HG03521 (cell line): Measurements from ENCODE around the gene LLCFC1.

Experiments
- ATAC-seq: cut with Tn5 transposase; IDR thresholded peaks from one replicate; pipeline ENCODE4 v1.9.1; 2021; ENCODE audit warnings: mild to moderate bottlenecking, moderate library complexity; ENCODE audit not compliant: unreplicated experiment

LLCFC1 gene

DNA sequence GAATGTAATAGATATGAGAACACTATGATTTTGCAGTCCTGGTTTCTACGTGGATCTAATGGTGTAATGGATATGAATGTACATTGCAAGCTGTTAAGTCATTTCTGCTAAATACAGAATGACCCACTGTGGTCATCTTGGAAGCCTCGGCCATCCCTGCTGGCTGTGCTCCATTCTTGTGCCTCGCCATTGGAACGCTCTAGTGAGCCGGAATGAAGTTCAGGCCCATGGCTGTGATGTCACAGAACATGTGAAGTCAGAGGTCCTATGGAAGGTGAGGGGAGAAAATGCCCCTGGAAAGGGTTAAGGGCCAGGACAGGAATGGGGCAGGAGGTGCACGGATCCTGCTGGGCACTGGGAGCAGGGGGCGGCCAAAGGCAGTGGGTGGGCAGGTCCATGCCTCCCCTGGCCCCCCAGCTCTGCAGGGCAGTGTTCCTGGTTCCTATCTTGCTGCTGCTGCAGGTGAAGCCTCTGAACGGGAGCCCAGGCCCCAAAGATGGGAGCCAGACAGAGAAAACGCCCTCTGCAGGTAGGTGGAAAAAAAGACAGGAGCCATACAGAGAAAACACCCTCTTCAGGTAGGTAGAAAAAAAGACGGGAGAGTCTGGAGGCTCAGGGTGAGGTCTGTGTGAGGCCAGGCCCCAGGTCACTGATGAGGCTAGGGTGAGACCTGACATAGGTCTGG is at the start of gene LLCFC1:
TSS of gene LLCFC1 (plus strand) at position 259 of the 685 bp plus-strand sequence. CDS start at position 397, 138 bp downstream.
- ATAC-seq: no peak

DNA sequence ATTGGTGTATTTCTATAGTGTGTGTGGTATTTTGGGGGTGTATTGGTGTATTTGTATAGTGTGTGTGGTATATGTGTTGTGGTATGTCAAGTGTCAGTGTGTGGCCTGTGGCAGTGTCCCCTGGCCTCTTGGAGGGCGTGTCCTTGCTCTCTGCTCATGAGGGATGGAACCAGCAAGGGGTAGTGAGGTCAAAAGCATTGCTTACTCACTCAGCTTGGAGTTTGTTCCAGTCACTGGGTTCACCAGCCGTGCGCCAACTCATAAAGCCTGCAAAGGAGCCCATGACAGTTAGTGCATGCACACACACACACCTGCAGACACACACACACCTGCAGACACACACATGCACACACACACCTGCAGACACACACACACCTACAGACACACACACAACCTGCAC is 49.5 kb upstream of the LLCFC1 start:
- ATAC-seq: no peak

DNA sequence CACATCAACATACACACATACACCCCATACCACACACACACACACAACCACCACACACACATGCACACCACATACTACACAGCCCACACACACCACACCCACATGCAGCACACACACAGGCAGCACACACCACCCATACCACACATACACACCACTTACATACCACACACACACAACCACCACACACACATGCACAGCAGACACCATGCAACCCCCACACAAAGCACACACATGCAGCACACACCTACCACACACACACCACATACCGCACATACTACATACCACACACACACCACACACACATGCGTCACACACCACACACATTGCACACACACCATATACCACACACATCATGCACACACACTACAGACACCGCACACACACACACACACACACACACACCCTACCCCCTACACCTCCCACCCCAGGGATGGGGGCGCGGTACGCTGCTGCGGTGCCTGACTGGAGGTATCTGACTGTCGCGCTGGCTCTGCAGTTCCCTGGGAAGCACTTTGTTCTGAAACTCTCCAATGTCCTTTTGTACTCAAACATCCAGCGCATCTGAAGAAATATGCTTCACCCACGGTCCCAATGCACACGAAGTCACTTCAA is 48.3 kb upstream of the LLCFC1 start:
- ATAC-seq: no peak

DNA sequence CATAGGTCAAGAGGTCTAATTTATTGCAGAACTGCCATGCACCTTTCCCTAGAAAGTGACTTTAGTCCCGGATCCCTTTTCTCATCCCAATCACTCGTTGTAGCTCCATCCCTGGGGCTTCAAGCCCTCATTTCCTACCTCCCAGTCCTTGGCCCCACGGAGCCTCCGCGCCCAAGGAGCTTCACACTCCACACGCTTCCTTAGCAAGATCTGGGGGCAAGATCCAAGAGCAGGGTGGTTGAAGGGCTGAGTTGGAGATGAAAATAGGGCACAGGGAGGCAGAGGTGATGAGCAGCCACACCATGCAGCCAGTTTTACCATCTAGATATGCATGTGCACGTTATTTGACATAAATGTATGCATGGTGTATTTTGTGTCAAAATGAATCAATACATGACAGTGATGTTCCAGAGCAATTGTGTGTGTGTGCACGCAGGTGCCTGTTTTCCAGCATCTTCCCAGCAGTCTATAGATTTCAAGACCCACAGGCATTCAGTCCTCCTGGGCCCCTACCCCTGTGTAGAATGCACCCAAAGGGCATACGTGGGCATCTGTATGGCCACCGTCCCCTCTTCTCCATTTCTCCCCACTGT is 47.7 kb upstream of the LLCFC1 start:
- no peak for ATAC-seq

DNA sequence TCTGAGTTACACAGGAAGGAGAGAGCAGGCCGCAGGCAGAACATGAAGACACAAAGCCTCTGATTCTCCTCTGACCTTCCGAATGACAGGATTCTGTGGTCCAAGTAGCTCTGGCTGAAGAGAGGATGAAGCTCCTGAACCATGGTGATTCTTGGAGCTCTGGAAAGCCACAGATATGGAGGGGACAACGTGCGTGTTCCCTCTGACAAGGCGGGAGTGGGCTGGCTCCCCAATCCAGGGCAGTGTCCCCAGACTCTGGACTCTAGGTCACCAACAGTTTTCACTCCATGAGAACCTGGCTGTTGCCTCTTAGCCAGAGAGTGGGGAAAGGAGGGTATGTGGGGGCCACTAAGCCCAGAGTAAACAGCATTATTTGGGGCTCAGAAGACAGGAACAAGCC is 46.3 kb upstream of the LLCFC1 start:
- no peak for ATAC-seq

DNA sequence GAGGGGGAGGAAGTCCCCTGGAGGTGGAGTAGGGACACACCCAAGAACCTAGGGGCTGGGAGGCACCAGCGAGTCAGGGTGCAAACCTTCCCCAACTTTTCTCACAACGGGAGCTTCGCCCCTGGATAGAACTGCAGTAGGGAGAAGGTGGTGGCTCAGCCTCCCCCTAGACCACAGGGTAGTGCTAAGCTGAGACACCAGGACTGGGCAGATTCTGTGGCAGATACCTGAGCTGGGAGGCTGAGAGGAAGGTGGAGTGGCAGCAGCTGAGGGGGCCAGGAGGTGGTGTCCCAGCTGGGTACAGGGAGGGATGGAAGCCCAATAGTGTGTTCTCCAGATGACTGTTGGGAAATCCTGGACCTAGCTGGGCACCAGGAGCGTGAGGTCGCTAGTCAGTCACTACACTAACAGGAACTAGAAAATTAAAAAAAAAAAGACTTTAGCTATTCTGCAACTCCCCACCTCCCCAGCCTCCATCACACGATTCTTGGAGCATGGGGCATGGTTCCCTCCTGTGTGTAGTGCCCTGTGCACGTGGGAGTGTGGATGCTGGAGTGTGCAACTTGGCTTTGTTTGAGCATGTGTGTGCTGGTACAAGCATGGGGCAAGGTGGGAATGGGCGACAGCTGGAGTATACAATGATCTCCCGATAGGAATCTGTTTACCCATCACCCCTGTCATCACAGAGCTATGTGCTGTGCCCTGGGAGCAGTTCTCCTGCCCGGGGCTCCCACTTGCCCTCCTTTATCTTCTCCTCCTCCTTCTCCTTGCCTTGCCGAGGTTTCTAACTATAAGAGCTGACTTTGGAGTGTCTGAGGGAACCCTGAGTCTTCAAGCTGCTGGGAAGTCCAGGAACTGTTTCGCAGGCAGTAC is 44.9 kb upstream of the LLCFC1 start:
- ATAC-seq: no peak

DNA sequence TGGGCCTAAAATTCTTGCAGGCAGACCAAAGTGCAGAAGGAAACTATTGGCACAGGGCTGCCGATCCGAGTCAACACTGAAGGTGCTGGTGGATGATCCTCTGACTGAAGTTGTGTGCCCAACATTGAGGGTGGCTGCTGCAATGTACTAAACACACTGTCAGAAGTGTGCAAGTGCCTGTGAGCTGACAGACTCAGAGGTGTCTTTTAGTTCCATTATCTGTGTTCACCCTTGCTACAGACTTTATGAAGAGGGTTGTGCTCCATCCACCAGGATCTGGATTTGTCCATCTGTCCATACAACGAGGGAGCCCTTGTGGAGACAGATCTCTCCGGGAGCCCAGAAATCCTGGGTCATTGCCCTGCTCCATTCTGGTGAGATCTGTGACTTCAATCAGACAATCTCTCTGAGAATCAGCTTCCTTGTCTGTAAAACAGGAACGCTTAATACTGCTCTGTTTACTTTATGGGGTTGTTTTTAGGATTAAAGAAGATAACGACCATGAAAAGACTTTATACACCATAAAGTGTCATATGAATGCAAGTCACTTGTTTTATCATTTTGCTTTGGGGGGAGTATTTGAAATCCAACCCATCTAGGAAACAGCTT is 44.2 kb upstream of the LLCFC1 start:
- ATAC-seq: no peak

DNA sequence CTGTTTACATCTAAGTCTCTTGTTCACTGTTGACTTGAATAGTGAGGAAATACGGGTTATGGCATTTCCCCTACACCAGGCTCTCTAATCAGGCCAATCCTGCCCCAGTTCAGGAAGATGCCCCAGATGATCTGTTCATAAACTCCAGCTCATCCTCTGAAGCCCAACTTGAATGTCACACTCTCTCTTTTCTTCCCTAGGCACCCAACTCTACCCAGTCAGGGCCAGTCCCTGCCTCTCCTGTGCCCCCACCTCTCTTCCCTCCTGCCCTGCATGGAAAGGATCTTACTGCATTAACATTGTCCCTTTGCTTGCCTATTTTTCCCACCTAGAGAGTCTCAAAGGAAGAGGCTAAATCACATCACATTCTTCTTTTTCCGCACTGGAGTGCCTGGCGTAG is 43.1 kb upstream of the LLCFC1 start:
- no peak for ATAC-seq

DNA sequence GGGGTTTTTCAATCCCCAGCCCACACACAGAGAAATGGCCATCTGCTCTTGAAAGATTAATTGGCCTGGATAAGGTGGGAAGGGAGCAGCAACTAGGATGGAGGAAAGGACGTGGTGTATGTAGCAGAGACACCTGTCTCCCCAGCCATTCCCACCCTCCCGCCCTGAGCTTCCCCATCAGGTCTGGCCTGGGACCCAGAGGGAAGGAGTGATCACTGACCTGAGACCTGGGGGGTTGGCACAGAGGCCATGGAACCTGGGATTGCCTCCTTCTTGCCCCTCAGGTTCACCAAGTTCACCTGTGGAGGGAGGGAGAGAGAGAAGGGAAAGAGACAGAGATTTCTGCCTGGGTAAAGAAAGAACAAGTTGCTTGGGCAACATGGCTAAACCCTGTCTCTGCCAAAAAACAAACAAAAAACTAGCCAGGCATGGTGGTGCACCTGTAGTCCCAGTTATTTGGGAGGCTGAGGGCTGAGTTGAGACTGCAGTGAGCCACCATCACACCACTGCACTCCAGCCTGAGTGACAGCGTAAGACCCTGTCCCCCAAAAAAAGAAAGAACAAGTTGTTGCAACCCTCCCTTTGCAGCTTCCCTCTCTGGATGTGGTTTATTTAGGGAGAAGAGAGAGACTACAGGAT is 42.4 kb upstream of the LLCFC1 start:
- ATAC-seq: no peak

DNA sequence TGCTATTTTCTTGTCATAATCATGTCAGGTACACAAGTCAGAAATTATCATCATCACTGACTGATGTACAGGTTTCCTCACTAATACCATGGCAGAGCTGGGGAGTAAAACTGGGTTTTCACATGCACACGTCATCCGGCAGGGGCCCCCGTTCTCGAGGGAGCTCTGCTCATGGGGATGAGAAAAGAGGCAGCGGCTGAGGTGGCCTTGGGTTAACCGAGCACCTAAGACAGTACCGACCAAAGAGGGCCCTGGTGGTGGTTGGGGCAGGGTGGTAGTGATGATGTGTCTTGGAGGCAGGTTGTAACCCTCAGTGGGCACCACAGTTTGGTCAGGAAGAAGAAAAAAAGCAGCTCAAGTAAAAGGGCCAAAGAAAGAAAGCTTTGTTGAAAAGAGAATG is 41.6 kb upstream of the LLCFC1 start:
- ATAC-seq: no peak

DNA sequence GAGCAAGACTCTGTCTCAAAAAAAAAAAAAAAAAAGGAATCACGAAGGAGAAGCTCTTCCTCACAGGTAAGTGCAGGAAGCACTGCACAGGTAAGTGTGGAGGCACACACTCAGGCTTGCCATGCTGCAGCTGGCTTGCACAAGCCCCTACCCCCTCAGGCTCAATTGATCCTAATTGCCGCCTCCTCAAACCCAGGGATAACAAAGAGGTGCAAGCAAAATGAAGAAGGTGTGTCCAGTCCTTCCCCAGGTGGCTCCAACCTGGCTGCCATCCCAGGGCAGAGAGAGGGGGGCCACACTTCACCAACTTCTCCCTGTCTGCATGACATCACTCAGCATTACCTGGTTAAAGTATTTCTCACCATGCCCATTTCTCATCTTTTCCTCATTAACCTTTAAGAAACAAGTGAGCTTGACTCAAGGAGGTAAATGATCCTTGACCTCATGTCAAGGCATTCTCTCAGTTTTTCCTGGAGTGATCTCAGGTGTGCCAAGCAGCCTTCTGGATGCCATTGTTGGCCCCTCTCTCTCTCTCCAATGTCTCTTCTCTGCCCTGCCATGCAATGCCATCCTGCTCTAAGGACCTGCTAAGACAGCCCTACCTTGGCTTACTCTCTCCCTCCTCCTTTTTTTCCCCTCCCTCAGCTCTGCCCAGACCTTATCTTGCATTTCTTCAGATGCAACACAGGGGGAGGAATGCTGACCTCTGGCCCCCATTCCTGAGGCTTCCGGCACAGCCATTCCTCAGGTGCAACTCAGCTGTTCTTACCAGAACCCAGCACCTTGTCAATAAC is 40.7 kb upstream of the LLCFC1 start:
- no peak for ATAC-seq

DNA sequence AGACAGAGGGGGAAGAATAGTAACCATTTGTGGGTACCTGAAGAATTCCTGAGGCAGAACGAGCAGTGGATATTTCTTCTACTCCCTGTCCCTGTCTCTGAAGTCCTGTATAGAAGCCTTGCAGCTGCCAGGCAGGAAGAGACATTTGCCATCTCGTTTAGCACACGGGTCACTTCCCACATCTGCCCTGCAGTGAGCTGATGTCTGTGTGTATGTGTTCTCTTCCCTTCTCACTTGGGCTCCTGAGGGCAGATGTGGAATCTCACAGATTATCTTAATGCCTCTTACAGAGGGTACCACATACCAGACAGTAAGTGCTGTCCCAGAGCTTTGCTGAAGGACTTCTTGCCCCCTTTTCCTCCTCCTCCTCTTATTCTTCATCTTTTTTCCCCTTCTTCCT is 39.6 kb upstream of the LLCFC1 start:
- no peak for ATAC-seq

DNA sequence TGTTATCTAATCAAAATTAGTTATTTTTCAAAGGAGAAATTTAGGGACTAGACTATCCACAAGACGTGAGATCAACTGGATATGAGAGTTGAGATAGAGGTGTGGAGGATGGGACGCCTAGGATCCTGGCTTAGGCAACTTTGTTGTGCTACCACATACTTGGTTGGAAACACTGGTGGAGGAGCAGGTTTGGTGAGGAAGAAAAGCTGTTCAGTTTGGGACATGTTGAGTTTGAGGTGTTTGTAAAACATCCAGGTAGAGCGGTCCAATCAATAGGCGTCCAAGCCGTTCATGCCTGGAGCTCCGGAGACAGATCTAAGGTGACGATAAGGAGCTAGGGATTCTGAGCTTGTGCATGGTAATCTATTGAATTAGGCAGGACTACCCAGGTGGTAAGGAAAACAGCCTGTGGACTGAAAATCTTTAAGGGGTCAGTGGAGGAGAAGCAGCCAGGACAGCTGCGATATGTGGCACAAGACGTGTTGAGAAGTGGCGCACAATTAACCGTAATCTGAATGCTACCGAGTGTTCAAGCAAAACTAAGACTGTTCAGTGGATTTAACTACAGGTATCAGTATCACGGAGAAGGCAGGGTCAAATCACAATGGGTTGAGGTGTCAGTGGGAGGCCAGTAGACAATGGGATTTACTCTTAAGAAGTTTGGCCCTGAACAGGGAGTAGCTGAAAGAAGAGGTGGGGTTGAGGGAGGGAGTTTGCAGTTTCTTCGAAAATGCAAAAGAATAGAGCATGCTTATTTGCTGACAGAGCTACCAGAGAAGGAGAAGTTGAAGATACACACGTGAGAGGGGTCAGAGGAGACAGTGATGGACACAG is 37.6 kb upstream of the LLCFC1 start:
- ATAC-seq: no peak

DNA sequence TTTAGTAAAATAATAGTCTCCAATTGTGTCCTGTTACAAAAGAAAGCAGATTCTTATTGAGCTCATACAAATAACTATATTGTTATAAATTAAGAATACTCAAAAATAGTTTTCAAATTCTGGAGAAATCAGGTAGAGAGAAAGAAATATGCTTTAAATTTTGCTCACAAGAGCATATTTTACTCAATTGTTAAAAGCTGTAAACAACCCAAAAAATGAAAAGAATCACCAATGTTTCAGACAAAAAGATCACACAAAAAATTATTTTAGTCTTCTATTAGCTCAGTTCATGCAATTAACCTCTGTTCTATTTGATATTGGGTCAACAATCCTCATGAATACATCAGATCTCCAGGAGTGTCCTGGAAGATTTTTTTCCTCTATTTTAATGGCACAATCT is 35.2 kb upstream of the LLCFC1 start:
- no peak for ATAC-seq

DNA sequence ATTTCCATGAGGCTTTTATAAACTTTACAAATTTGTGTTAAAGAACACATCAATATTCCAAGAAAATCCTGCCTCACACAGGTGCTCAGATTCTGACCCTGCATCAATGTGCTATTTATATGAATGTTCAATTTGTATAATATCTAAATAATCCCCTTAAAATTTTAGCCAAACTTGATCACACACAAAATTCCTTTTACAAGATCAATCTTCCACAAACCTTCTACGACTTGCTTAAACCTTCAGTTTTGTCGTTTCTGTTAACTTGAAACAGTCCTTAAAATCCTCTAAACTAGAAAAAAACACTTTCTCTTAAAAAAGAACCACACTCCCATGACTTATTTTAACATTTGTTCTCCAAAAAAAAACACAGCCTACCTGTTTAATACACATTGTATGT is 33.5 kb upstream of the LLCFC1 start:
- ATAC-seq: no peak

DNA sequence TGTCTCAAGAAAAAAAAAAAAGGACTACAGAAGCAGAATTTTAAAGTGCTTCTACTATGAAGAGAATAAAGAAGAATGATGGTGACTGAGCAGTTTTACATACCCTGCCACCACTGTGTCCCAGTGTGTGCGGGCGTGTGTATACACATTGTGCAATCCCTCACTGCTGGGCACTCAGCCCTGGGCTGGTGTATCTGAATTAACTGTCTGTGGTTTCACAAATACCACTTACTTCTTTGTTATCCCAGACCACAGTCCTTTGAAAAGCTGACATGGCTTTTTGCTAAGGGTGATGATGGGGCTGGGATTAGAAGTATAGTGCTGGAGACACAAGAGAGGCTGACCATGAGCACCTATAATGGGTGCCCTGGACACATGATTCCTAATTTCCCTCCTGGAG is 32.6 kb upstream of the LLCFC1 start:
- ATAC-seq: no peak

DNA sequence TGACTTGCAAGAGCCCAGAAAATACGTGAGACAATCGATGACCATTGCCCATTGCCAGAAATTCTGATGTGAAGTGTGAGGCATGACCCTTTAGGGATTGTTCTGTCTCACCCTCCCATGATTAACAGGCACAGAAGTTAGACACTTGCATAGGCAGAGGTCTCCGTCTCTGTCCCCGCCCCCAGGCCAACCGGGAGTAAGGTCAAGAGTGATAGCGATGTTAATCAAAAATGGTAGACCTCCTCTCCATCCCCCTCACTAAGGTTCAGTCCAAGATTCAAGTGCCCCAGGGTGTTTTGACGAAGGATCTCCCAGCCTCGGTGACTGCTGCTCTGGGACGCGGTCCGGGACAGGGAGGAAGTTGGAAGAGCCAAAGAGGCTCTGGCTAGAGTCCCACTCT is 31.0 kb upstream of the LLCFC1 start:
- no peak for ATAC-seq

DNA sequence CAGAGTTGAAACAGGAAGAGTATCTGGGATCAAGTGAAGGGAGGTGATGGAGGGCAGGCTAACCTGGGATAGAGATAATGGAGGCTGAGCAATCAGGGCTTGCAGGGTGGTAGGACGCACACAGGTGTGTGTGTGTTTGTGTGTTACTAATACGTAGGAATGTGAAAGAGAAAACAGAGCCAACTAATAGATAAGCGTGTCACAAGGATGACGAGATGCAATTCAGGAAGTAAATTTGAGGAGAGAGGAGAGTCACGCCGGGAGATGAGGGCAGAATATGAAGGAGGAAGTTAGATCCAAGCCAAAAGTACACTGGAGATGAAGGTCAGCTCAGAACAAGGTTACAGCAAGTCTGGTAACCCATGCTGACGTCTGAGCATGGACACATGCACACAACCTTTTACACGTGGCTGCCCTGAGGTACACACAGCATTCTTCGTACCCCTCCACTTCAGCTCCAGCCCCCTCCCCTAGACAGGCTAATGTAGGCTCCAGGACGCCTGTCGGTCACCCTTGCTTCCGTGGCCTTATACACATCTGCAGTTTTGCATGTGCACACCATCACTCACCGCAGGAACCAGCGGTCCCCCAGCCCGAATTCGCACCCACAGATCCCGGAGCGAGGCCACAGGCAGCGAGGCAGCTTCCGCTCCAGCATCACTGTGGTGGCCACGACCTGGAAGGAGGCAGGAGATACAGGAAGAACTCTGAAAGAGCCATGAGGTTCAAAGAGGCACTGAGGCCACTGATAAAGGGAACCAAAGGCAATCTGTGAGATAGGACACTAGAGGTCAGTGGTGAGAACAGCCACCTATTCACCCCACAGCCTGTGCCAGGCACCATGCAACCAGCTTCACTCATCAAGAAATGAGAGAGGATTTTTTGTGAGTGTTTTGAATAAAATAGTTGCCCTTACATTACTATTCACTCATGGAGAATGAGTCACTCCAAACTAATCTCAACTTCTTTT is 30.1 kb upstream of the LLCFC1 start:
- ATAC-seq: no peak
